ENCODE results near the gene HCAR1. TPM values are rescaled to one million over a fixed set of nuclear protein-coding genes. Genes with fewer than 3 reads are reported as not detected.

The HCAR1 gene
- total RNA-seq, 1 experiment from 2014 or later = 0.04 TPM

DNA sequence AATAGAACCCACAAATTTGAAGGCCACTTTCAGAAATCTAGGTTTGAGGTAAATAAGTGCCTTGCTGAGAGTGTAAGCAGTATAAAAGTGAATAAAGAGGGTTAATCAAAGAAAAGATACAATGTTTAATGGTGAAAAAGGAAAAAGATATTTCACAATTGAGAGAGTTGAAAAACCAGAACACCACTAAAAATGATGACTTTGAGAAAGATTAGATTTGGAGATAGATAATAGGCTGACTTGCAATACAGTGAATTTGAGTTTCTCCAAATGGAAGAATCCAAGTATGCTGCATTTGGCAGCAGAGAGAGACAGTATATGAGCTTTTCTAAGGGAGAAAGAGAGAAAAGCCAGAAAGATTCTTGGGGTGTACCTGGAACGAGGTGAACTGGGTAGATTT, 24.1 kb upstream of the HCAR1 start:
- peaks cover 4% of the 10 kb centered on the region for H3K9me3 Mint-ChIP-seq
- no peak for TF ChIP-seq SMAD4 (CRISPR knock-in tag; IDR thresholded peaks at IDR 0.05)
- TF ChIP-seq, protein P1, sequence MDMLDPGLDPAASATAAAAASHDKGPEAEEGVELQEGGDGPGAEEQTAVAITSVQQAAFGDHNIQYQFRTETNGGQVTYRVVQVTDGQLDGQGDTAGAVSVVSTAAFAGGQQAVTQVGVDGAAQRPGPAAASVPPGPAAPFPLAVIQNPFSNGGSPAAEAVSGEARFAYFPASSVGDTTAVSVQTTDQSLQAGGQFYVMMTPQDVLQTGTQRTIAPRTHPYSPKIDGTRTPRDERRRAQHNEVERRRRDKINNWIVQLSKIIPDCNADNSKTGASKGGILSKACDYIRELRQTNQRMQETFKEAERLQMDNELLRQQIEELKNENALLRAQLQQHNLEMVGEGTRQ (CRISPR knock-in tag; IDR thresholded peaks at IDR 0.05) = no peak
- TF ChIP-seq SP1 (CRISPR knock-in tag; conservative IDR thresholded peaks at IDR 0.05) = no peak
- TF ChIP-seq GRHL2 (CRISPR knock-in tag; IDR thresholded peaks at IDR 0.05; ENCODE audit: insufficient replicate concordance, severe bottlenecking) = no peak
- TF ChIP-seq, protein P2, sequence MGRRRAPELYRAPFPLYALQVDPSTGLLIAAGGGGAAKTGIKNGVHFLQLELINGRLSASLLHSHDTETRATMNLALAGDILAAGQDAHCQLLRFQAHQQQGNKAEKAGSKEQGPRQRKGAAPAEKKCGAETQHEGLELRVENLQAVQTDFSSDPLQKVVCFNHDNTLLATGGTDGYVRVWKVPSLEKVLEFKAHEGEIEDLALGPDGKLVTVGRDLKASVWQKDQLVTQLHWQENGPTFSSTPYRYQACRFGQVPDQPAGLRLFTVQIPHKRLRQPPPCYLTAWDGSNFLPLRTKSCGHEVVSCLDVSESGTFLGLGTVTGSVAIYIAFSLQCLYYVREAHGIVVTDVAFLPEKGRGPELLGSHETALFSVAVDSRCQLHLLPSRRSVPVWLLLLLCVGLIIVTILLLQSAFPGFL (CRISPR knock-in tag; IDR thresholded peaks at IDR 0.05; ENCODE audit: borderline replicate concordance) = no peak
- TF ChIP-seq, protein P3, sequence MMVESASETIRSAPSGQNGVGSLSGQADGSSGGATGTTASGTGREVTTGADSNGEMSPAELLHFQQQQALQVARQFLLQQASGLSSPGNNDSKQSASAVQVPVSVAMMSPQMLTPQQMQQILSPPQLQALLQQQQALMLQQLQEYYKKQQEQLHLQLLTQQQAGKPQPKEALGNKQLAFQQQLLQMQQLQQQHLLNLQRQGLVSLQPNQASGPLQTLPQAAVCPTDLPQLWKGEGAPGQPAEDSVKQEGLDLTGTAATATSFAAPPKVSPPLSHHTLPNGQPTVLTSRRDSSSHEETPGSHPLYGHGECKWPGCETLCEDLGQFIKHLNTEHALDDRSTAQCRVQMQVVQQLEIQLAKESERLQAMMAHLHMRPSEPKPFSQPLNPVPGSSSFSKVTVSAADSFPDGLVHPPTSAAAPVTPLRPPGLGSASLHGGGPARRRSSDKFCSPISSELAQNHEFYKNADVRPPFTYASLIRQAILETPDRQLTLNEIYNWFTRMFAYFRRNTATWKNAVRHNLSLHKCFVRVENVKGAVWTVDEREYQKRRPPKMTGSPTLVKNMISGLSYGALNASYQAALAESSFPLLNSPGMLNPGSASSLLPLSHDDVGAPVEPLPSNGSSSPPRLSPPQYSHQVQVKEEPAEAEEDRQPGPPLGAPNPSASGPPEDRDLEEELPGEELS (CRISPR knock-in tag; IDR thresholded peaks at IDR 0.05) = no peak
- no peak for TF ChIP-seq SOX15 (CRISPR knock-in tag; IDR thresholded peaks at IDR 0.05)
- DNase-seq (ENCODE audit: low spot score) (no peak), ATAC-seq (no peak)
- peaks cover 56% of the 10 kb centered on the region for H3K36me3 Mint-ChIP-seq
- no peak overlapping the region for H3K4me3 Mint-ChIP-seq
- ChIA-PET CTCF (no interaction called here), POLR2A (no interaction called here)
- H3K27ac Mint-ChIP-seq = no peak overlapping the region; the same call in 1 of the 2 replicates
- peaks cover 29% of the 10 kb centered on the region for H3K4me1 Mint-ChIP-seq
- no peaks in the 10 kb centered on the region for H3K27me3 Mint-ChIP-seq (ENCODE audit: low read depth)

DNA sequence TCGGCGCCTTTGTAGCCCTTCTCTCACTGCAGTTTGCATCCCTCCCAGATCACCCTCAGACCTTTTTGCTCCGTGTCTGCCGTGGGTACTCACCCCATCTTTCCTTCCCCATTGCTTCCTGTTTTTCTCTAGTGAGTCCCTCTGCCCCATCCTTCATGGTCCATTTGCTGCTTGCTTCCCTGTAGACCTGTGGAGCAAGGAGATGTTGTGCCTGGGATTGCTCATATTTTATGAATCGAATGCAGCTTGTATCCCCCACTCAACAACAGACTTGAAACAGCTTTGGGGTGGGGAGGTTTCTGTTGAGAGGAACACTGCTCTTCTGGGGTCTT, 22.6 kb upstream of the HCAR1 start:
- H3K9me3 Mint-ChIP-seq = peaks cover 4% of the 10 kb centered on the region
- ChIA-PET POLR2A (no interaction called here), CTCF (interaction anchor here (0.7 to 1.7 kb wide), 4 partner anchors 93 to 527 kb away, joined by 3 to 16 read pairs (median 4); no protein-coding TSS in a partner anchor)
- TF ChIP-seq SMAD3 (CRISPR knock-in tag; IDR thresholded peaks at IDR 0.05; ENCODE audit: borderline replicate concordance) = no peak
- TF ChIP-seq ZNF138 (CRISPR knock-in tag; conservative IDR thresholded peaks at IDR 0.05) = no peak
- no peak for TF ChIP-seq ELF4 (CRISPR knock-in tag; IDR thresholded peaks at IDR 0.05; ENCODE audit: low read depth)
- TF ChIP-seq IRF2 (CRISPR knock-in tag; IDR thresholded peaks at IDR 0.05; ENCODE audit: borderline replicate concordance, low read depth) = no peak
- TF ChIP-seq, protein P4, sequence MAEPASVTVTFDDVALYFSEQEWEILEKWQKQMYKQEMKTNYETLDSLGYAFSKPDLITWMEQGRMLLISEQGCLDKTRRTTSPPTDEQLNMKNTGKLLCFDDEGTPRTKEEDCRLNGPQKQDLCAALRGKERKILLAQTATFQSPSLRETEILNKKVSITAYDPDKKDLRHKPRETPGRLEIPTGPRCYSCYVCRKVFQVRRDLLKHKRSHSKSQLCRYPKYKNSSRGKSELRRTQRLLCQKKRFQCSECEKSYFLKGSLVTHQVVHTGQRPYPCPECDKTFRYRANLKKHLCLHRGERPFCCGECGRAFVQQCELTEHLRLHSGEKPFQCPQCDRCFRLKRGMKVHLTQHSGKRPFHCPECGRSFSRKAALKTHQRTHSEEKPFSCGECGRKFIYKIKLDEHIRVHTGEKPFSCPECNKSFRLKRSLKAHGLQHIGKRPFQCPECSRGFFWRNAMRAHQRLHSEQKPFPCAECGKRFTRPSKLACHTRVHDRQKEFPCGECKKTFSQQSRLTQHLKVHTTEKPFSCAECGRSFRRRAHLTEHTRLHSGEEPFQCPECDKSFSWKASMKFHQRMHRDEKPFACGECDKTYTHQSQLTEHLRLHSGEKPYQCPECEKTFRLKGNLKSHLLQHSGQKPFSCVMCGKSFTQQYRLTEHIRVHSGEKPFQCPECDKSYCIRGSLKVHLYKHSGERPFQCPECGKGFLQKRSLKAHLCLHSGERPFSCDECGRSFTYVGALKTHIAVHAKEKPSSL (CRISPR knock-in tag; conservative IDR thresholded peaks at IDR 0.05) = no peak
- no peak for TF ChIP-seq GRHL2 (CRISPR knock-in tag; IDR thresholded peaks at IDR 0.05; ENCODE audit: insufficient replicate concordance, severe bottlenecking)
- peak overlapping the region; percentile 80 for H3K27ac Mint-ChIP-seq
- H3K27me3 Mint-ChIP-seq (ENCODE audit: low read depth) = no peaks in the 10 kb centered on the region
- no peak for DNase-seq (ENCODE audit: low spot score)
- H3K36me3 Mint-ChIP-seq = peaks cover 46% of the 10 kb centered on the region
- peak overlapping the region; percentile 97 for H3K4me3 Mint-ChIP-seq
- H3K4me1 Mint-ChIP-seq = peaks cover 35% of the 10 kb centered on the region
- ATAC-seq = no peak

DNA sequence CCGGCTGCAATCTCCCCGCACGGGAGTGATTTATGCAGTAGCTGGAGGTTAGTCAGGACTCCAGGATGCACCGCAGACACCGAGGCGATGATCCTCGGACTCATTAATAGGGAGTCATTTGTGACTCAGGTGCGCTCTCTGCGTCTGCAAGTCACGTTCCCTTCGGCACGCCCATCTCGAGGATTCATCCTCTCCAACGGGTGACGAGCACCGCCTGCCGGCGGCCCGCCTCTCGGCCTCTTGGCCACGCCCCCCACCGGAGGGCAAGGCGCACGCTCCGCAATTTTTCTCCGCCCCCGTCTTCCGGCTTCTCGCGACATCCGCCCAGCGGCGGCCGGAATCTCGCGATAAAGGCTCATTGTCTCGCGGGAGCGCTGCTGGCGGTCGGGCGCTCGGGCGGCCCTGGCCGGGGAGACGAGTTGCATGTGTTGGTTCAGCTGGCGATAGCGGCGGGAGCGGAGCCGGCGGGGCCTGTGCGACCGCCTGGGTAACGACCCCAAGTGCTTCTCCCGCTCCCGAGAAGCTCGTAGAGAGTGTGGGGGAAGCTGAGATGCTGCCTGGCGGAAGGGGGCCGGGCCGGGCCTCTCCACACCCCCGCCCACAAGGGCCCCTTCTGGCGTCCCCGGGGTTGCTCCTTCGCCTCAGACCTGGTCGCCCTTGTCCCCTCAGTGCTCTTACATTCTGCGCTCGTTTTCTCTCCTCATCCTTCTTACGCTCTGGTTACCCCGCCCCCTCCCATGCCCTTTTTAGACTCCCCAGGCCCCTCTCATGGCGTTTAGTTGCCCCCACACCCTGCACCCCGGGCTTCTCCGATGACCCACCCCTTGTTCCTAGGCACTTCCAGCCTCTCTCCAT, 22.0 kb upstream of the HCAR1 start, which contains the start of gene DENR:
Gene DENR, plus strand, starts transcription at position 361 of the 855 bp plus-strand sequence. CDS start 878 bp downstream, outside the sequence.
- H3K4me3 Mint-ChIP-seq = peak within 1 kb of the TSS; percentile 97
- DNase-seq (ENCODE audit: low spot score) (peak; percentile 100), ATAC-seq (peak; percentile 87)
- H3K27ac Mint-ChIP-seq = peak within 1 kb of the TSS; percentile 99
- ChIA-PET POLR2A (interaction anchor here (0.6 kb wide), 1 partner anchor 332 kb away, joined by 3 read pairs; no protein-coding TSS in a partner anchor), CTCF (interaction anchor here (0.7 to 1.7 kb wide), 4 partner anchors 92 to 526 kb away, joined by 3 to 16 read pairs (median 4); no protein-coding TSS in a partner anchor)
- H3K4me1 Mint-ChIP-seq = peaks cover 35% of the 10 kb centered on the region
- H3K36me3 Mint-ChIP-seq = peaks cover 40% of the 10 kb centered on the region
- H3K9me3 Mint-ChIP-seq = peaks cover 4% of the 10 kb centered on the region
- no peaks in the 10 kb centered on the region for H3K27me3 Mint-ChIP-seq (ENCODE audit: low read depth)
- 0 out of 2 replicates have a peak, but pooled peaks have one; percentile 32 for TF ChIP-seq MYBL2 (CRISPR knock-in tag; IDR thresholded peaks at IDR 0.05)
- peak; percentile 72; the same call in 1 of the 2 replicates for TF ChIP-seq SMAD3 (CRISPR knock-in tag; IDR thresholded peaks at IDR 0.05; ENCODE audit: borderline replicate concordance)
- TF ChIP-seq TEAD1 (CRISPR knock-in tag; IDR thresholded peaks at IDR 0.05) = no peak; the same call in 1 of the 2 replicates
- TF ChIP-seq, protein P5, sequence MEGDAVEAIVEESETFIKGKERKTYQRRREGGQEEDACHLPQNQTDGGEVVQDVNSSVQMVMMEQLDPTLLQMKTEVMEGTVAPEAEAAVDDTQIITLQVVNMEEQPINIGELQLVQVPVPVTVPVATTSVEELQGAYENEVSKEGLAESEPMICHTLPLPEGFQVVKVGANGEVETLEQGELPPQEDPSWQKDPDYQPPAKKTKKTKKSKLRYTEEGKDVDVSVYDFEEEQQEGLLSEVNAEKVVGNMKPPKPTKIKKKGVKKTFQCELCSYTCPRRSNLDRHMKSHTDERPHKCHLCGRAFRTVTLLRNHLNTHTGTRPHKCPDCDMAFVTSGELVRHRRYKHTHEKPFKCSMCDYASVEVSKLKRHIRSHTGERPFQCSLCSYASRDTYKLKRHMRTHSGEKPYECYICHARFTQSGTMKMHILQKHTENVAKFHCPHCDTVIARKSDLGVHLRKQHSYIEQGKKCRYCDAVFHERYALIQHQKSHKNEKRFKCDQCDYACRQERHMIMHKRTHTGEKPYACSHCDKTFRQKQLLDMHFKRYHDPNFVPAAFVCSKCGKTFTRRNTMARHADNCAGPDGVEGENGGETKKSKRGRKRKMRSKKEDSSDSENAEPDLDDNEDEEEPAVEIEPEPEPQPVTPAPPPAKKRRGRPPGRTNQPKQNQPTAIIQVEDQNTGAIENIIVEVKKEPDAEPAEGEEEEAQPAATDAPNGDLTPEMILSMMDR (IDR thresholded peaks at IDR 0.05) = peak; percentile 48; the same call in 1 of the 2 replicates
- TF ChIP-seq, protein P6, sequence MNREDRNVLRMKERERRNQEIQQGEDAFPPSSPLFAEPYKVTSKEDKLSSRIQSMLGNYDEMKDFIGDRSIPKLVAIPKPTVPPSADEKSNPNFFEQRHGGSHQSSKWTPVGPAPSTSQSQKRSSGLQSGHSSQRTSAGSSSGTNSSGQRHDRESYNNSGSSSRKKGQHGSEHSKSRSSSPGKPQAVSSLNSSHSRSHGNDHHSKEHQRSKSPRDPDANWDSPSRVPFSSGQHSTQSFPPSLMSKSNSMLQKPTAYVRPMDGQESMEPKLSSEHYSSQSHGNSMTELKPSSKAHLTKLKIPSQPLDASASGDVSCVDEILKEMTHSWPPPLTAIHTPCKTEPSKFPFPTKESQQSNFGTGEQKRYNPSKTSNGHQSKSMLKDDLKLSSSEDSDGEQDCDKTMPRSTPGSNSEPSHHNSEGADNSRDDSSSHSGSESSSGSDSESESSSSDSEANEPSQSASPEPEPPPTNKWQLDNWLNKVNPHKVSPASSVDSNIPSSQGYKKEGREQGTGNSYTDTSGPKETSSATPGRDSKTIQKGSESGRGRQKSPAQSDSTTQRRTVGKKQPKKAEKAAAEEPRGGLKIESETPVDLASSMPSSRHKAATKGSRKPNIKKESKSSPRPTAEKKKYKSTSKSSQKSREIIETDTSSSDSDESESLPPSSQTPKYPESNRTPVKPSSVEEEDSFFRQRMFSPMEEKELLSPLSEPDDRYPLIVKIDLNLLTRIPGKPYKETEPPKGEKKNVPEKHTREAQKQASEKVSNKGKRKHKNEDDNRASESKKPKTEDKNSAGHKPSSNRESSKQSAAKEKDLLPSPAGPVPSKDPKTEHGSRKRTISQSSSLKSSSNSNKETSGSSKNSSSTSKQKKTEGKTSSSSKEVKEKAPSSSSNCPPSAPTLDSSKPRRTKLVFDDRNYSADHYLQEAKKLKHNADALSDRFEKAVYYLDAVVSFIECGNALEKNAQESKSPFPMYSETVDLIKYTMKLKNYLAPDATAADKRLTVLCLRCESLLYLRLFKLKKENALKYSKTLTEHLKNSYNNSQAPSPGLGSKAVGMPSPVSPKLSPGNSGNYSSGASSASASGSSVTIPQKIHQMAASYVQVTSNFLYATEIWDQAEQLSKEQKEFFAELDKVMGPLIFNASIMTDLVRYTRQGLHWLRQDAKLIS (CRISPR knock-in tag; IDR thresholded peaks at IDR 0.05; ENCODE audit: borderline replicate concordance) = no peak
- no peak for TF ChIP-seq JAZF1 (CRISPR knock-in tag; IDR thresholded peaks at IDR 0.05)
- no peak for TF ChIP-seq ZNF423 (CRISPR knock-in tag; IDR thresholded peaks at IDR 0.05)
